NB4 (cell line): Measurements from ENCODE around the gene TOM1L2.
"Not testable (repeated sequence)": the region's sequence is repeated elsewhere in the genome, so short reads cannot be mapped to it uniquely, and the experiment has no call there.

Experiments used
- DNase-seq: peaks from one replicate; pipeline ENCODE4 v3.0.0; 2010; ENCODE audit warnings: low read depth
- H3K4me3 ChIP-seq: one replicate; pipeline ENCODE4 v1.5.1; 2011; ENCODE audit warnings: mild to moderate bottlenecking, low read depth, low read length, moderate library complexity
- CTCF ChIP-seq: IDR thresholded peaks from one replicate; pipeline ENCODE4 v1.5.1; 2012; ENCODE audit warnings: low read depth, low read length
- MAX ChIP-seq: IDR thresholded peaks from 2 replicates; pipeline ENCODE4 v1.6.1; 2011; ENCODE audit warnings: low read depth, low read length
- MYC ChIP-seq: IDR thresholded peaks from 2 replicates; pipeline ENCODE4 v1.6.1; 2011; ENCODE audit warnings: low read depth, low read length
- POLR2A ChIP-seq: IDR thresholded peaks from 2 replicates; pipeline ENCODE4 v1.6.1; 2011; ENCODE audit warnings: mild to moderate bottlenecking; ENCODE audit not compliant: insufficient read length; ENCODE audit errors: extremely low read depth

Gene TOM1L2

GRCh38 chr17:17944743-17945142 is 27.5 kb downstream of the TOM1L2 start:
- no peak for TF ChIP-seq MAX
- no peak for TF ChIP-seq POLR2A
- TF ChIP-seq CTCF, result no peak
- TF ChIP-seq MYC, result no peak

GRCh38 chr17:17944242-17944641 is 28.0 kb downstream of the TOM1L2 start:
- TF ChIP-seq MYC, result no peak
- no peak for TF ChIP-seq POLR2A
- TF ChIP-seq CTCF, result no peak
- TF ChIP-seq MAX, result no peak
- no peak for DNase-seq
- H3K4me3 ChIP-seq, result no peak overlapping the region

More at GRCh38 chr17:17944743-17945142, 27.5 kb downstream of the TOM1L2 start:
- no peak overlapping the region for H3K4me3 ChIP-seq
- no peak for DNase-seq

GRCh38 chr17:17943281-17943984 is 28.8 kb downstream of the TOM1L2 start:
- peak; percentile 57 for DNase-seq
- no peak overlapping the region for H3K4me3 ChIP-seq
- TF ChIP-seq CTCF, result peak; percentile 19
- TF ChIP-seq POLR2A, result no peak
- TF ChIP-seq MYC, result no peak
- TF ChIP-seq MAX, result no peak

GRCh38 chr17:17942846-17943245 is 29.4 kb downstream of the TOM1L2 start:
- DNase-seq, result no peak
- no peak overlapping the region for H3K4me3 ChIP-seq
- TF ChIP-seq POLR2A (no peak), MYC (no peak), CTCF (no peak), MAX (no peak)

- no peak overlapping the region for H3K4me3 ChIP-seq
- DNase-seq, result no peak
- no peak for TF ChIP-seq POLR2A
- no peak for TF ChIP-seq MYC
- TF ChIP-seq MAX, result no peak
- no peak for TF ChIP-seq CTCF
These were observed 31.2 kb downstream of the TOM1L2 start for GRCh38 chr17:17941015-17941414.

GRCh38 chr17:17940441-17940911 is 31.7 kb downstream of the TOM1L2 start:
- no peak for DNase-seq
- H3K4me3 ChIP-seq, result no peak overlapping the region
- TF ChIP-seq POLR2A (no peak), CTCF (no peak), MYC (no peak), MAX (no peak)

- H3K4me3 ChIP-seq, DNase-seq: not testable (repeated sequence)
These were observed 32.3 kb downstream of the TOM1L2 start for GRCh38 chr17:17939941-17940340.
